CD14-positive monocyte (primary cell): ENCODE results near the gene SGSH. TPM values are rescaled to one million over a fixed set of nuclear protein-coding genes. Genes with fewer than 3 reads are reported as not detected.

Experiments
- DNase-seq, 3 donors: peaks; one replicate each; pipeline ENCODE4 v3.0.0-alpha.2; 2011 to 2022
- H2AFZ ChIP-seq: 2 replicates; pipeline ENCODE4 v1.6.0; 2012; ENCODE audit warnings: mild to moderate bottlenecking, low read depth, low read length, inconsistent platforms; ENCODE audit not compliant: insufficient read depth, poor library complexity, severe bottlenecking
- H3K27ac ChIP-seq, 2 donors: 1 replicate in 1 of 2; 2 replicates in 1 of 2; pipeline ENCODE4 v1.5.1; 2012 to 2013; ENCODE audit warnings: low read length in 2 of 2, control low read depth in 1 of 2, inconsistent platforms in 1 of 2, low read depth in 1 of 2, mild to moderate bottlenecking in 1 of 2
- H3K27me3 ChIP-seq, 2 donors: one replicate each; pipeline versions ENCODE4 v1.6.0 to v1.6.1; 2011 to 2013; ENCODE audit warnings: low read length in 2 of 2; ENCODE audit not compliant: control insufficient read depth in 2 of 2, insufficient read depth in 2 of 2
- H3K36me3 ChIP-seq, 2 donors: replicated peaks in 1 of 2; 1 replicate in 1 of 2; 2 replicates in 1 of 2; pipeline versions ENCODE4 v1.5.1 to v1.6.1; 2012 to 2013; ENCODE audit warnings: low read length in 2 of 2, control low read depth in 1 of 2, inconsistent platforms in 1 of 2, mild to moderate bottlenecking in 1 of 2; ENCODE audit not compliant: insufficient read depth in 2 of 2, control insufficient read depth in 1 of 2
- H3K4me1 ChIP-seq, 2 donors: 1 replicate in 1 of 2; 2 replicates in 1 of 2; pipeline versions ENCODE4 v1.5.1 to v1.6.1; 2012 to 2013; ENCODE audit warnings: low read length in 2 of 2, control low read depth in 1 of 2, inconsistent platforms in 1 of 2, mild to moderate bottlenecking in 1 of 2, moderate library complexity in 1 of 2; ENCODE audit not compliant: insufficient read depth in 2 of 2, control insufficient read depth in 1 of 2
- H3K4me2 ChIP-seq: replicated peaks from 2 replicates; pipeline ENCODE3; 2012; ENCODE audit warnings: low read length, moderate library complexity, mild to moderate bottlenecking; ENCODE audit not compliant: poor library complexity, severe bottlenecking; ENCODE audit errors: extremely low read depth
- H3K4me3 ChIP-seq, 3 experiments: fragments of 200-600 bp in 1 of 3; sonication (generic) in 1 of 3; replicated peaks in 1 of 3; 1 replicate in 2 of 3; 2 replicates in 1 of 3; pipeline ENCODE4 v1.5.1; 2011 to 2013; ENCODE audit warnings: low read length in 3 of 3, mild to moderate bottlenecking in 3 of 3, control low read depth in 2 of 3, low read depth in 2 of 3, inconsistent platforms in 1 of 3, moderate library complexity in 1 of 3
- H3K79me2 ChIP-seq: 2 replicates; pipeline ENCODE4 v1.6.0; 2012; ENCODE audit warnings: mild to moderate bottlenecking, control low read depth, inconsistent platforms, low read length, moderate library complexity; ENCODE audit not compliant: insufficient read depth
- H3K9ac ChIP-seq: 2 replicates; pipeline ENCODE4 v1.6.0; 2017; ENCODE audit warnings: low read length, mild to moderate bottlenecking; ENCODE audit not compliant: insufficient read depth, poor library complexity, severe bottlenecking
- H3K9me3 ChIP-seq, 2 donors: replicated peaks in 1 of 2; 1 replicate in 1 of 2; 2 replicates in 1 of 2; pipeline versions ENCODE4 v1.5.1 to v1.6.1; 2012 to 2013; ENCODE audit warnings: low read length in 2 of 2, control low read depth in 1 of 2; ENCODE audit not compliant: control insufficient read depth in 1 of 2, insufficient read depth in 1 of 2
- H4K20me1 ChIP-seq: 2 replicates; pipeline ENCODE4 v1.6.0; 2012; ENCODE audit warnings: mild to moderate bottlenecking, low read length, control low read depth, moderate library complexity; ENCODE audit not compliant: insufficient read depth
- H3K27ac Mint-ChIP-seq, 7 donors: one replicate each; pipeline ENCODE4 v1.8.0; 2020; ENCODE audit warnings: mild to moderate bottlenecking in 7 of 7, mixed read lengths in 7 of 7, moderate library complexity in 6 of 7, inconsistent platforms in 2 of 7
- H3K27me3 Mint-ChIP-seq, 3 donors: one replicate each; pipeline ENCODE4 v1.8.0; 2021 to 2022; ENCODE audit warnings: low read depth in 3 of 3, mild to moderate bottlenecking in 3 of 3, mixed read lengths in 3 of 3, moderate library complexity in 3 of 3, inconsistent platforms in 1 of 3
- H3K36me3 Mint-ChIP-seq, 2 donors: one replicate each; pipeline ENCODE4 v1.8.0; 2020; ENCODE audit warnings: mixed read lengths in 2 of 2, inconsistent platforms in 1 of 2, mild to moderate bottlenecking in 1 of 2
- H3K4me1 Mint-ChIP-seq: one replicate; pipeline ENCODE4 v1.8.0; 2020; ENCODE audit warnings: mild to moderate bottlenecking, mixed read lengths
- H3K4me3 Mint-ChIP-seq, 2 donors: one replicate each; pipeline ENCODE4 v1.8.0; 2020; ENCODE audit warnings: mild to moderate bottlenecking in 2 of 2, mixed read lengths in 2 of 2, moderate library complexity in 1 of 2
- H3K9me3 Mint-ChIP-seq, 7 donors: one replicate each; pipeline ENCODE4 v1.8.0; 2020 to 2022; ENCODE audit warnings: mixed read lengths in 7 of 7, mild to moderate bottlenecking in 6 of 7, moderate library complexity in 6 of 7, inconsistent platforms in 2 of 7
- WGBS: methylation state at CpG from one replicate; pipeline ENCODE4 v1.1.5; 2013; ENCODE audit warnings: missing lambda C conversion rate; ENCODE audit not compliant: insufficient coverage; 5-methylcytosine and 5-hydroxymethylcytosine counted together
- intact Hi-C, 2 donors: fragments of 100-400 bp; cut with micrococcal nuclease; formaldehyde crosslinking; loops; one replicate each; pipeline versions ENCODE4 v1.15.0 to v1.15.1; 2023
- polyA plus RNA-seq, 3 donors: library from polyadenylated mRNA; depleted of rRNA in 1 of 3; unstranded in 2 of 3; stranded (reverse) in 1 of 3; fragments of 300-500 nt in 2 of 3; fragments of >200 nt in 1 of 3; fragmentation: Illumina TruSeq in 2 of 3; gene quantifications; 1 replicate in 2 of 3; 2 replicates in 1 of 3; pipeline ENCODE4 v1.2.3, GENCODE V29; 2012 to 2021
- TF ChIP-seq, protein P1 (sequence below): fragments of 200-600 bp; IDR thresholded peaks from one replicate; pipeline ENCODE4 v1.8.0; 2022; ENCODE audit warnings: antibody characterized with exemption, mild to moderate bottlenecking

Gene SGSH
- polyA plus RNA-seq, 3 donors = 21.1 to 193 (median 31.3) TPM

GRCh38 chr17:80218391-80218790 lies 1.7 kb downstream of the SGSH start:
- peaks cover 43% of the 10 kb centered on the region for H3K4me1 Mint-ChIP-seq
- DNase-seq = no peak
- peak overlapping the region in 1 of 2 donors; percentile 99 for H3K27ac ChIP-seq

DNA sequence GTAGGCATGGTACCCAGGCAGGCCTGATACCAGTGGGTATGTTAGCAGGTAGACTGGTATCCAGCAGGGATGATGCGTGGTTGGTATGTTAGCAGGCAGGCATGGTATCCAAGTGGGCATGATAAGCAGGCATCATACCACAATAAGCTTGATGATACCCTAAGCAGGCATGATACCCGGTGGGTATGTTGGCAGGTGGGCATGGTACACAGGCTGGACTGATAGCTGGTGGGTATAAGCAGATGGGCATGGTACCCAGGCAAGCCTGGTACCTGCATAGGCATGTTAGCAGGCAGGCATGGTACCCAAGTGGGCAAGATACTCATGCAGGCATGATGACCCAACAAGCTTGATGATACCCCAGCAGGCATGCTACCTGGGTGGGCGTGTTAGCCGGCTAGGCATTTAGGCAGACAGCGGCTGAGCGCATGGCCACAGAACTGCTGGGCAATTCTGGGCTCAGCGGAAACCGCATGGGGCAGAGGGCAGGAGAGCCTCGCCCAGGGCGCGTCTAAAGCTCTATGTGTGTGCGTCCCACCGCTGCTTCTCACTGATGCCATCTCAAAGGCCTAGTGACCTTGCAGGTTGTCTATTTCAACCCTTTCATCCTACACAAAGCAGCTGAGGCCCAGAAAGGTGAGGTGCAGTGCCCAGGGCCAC lies 2.3 kb downstream of the SGSH start:
- no peak overlapping the region for H3K9ac ChIP-seq
- H3K36me3 ChIP-seq = peaks cover 42 to 49% of the 10 kb centered on the region in 2 donors
- 98% methylated on average over 11 of the region's 13 CpGs for WGBS
- no peaks in the 10 kb centered on the region for H3K9me3 ChIP-seq
- H3K4me1 ChIP-seq = peaks cover 42 to 58% of the 10 kb centered on the region in 2 donors
- H3K27me3 ChIP-seq = peaks cover 3 to 18% of the 10 kb centered on the region in 2 donors
- H3K4me2 ChIP-seq = peak overlapping the region; percentile 92
- H2AFZ ChIP-seq = no peak overlapping the region
- intact Hi-C loops = loop anchor here in 1 of 2 donors (5.0 kb wide), 1 partner anchor 34 kb away; no protein-coding TSS in a partner anchor
- Mint-ChIP-seq H3K27ac (peak overlapping the region in 1 of 7 donors; percentile 75), H3K4me1 (peaks cover 48% of the 10 kb centered on the region), H3K36me3 (peaks cover 52 to 64% of the 10 kb centered on the region in 2 donors), H3K27me3 (peaks cover 27 to 51% (median 42%) of the 10 kb centered on the region in 3 donors), H3K9me3 (peaks cover 0 to 11% (median 2%) of the 10 kb centered on the region in 7 donors), H3K4me3 (peak overlapping the region in 1 of 2 donors; percentile 93)
- no peak overlapping the region for H3K27ac ChIP-seq
- no peak for DNase-seq
- peak overlapping the region in 1 of 3 experiments; percentile 95 for H3K4me3 ChIP-seq
- TF ChIP-seq, protein P1, sequence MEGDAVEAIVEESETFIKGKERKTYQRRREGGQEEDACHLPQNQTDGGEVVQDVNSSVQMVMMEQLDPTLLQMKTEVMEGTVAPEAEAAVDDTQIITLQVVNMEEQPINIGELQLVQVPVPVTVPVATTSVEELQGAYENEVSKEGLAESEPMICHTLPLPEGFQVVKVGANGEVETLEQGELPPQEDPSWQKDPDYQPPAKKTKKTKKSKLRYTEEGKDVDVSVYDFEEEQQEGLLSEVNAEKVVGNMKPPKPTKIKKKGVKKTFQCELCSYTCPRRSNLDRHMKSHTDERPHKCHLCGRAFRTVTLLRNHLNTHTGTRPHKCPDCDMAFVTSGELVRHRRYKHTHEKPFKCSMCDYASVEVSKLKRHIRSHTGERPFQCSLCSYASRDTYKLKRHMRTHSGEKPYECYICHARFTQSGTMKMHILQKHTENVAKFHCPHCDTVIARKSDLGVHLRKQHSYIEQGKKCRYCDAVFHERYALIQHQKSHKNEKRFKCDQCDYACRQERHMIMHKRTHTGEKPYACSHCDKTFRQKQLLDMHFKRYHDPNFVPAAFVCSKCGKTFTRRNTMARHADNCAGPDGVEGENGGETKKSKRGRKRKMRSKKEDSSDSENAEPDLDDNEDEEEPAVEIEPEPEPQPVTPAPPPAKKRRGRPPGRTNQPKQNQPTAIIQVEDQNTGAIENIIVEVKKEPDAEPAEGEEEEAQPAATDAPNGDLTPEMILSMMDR = no peak
- peaks cover 32% of the 10 kb centered on the region for H3K79me2 ChIP-seq
- peaks cover 59% of the 10 kb centered on the region for H4K20me1 ChIP-seq

More at GRCh38 chr17:80218391-80218790, 1.7 kb downstream of the SGSH start:
- H3K27ac Mint-ChIP-seq = peak overlapping the region; percentile 93 to 99 (median 97)
- 78% methylated on average over 6 of the region's 7 CpGs for WGBS
- H3K27me3 Mint-ChIP-seq = peaks cover 31 to 57% (median 41%) of the 10 kb centered on the region in 3 donors
- Histone ChIP-seq H3K4me3 (peak overlapping the region in 1 of 3 experiments; percentile 95), H2AFZ (no peak overlapping the region), H4K20me1 (peaks cover 55% of the 10 kb centered on the region), H3K4me2 (peak overlapping the region; percentile 92), H3K4me1 (peaks cover 37 to 52% of the 10 kb centered on the region in 2 donors), H3K36me3 (peaks cover 42 to 49% of the 10 kb centered on the region in 2 donors), H3K9ac (peak overlapping the region; percentile 100), H3K79me2 (peaks cover 32% of the 10 kb centered on the region), H3K27me3 (peaks cover 3 to 22% of the 10 kb centered on the region in 2 donors), H3K9me3 (no peaks in the 10 kb centered on the region)
- H3K36me3 Mint-ChIP-seq = peaks cover 57 to 64% of the 10 kb centered on the region in 2 donors
- H3K4me3 Mint-ChIP-seq = peak overlapping the region; percentile 91 to 93
- intact Hi-C loops = loop anchor here in 1 of 2 donors (5.0 kb wide), 1 partner anchor 34 kb away; no protein-coding TSS in a partner anchor
- TF ChIP-seq, protein P1 = no peak
- H3K9me3 Mint-ChIP-seq = peaks cover 0 to 11% (median 2%) of the 10 kb centered on the region in 7 donors
